Stimulated activated CD4-positive, alpha-beta T cell treated with anti-CD3 and anti-CD28 coated beads, Interleukin-1b, Interleukin-23, amount 100 ng/mL, for 24 hours (primary cell): ENCODE data around the gene SPPL2A.

Experiments
- DNase-seq, 4 experiments: peaks; one replicate each; pipeline ENCODE4 v3.0.0-alpha.2; 2020; ENCODE audit warnings: low read depth in 4 of 4, low spot score in 1 of 4

The SPPL2A gene

DNA sequence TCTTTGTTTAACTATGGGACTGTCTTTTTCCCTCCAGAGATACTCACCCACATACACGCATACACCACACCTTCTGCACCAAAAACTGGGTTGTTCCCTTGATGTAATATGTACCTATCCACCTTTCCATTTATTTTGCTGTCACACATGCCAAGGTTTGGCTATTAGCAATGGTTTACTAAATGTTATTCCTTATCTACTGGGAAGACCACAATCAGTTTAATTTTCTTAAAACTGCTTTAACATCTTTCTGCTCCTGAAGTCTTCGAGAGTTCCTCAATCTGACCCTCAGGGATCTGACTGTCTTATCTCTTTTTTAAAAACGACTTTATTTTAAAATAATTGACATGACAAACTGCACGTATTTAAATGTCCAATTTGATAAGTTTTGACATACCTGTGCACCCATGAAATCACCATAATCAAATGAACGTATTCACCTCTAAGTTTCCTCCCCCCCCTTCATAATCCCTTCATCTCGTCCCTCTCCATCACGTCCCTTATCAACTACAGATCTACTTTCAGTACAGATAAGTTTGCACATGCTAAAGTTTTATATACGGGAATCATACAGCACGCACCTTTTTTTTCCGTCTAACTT, 78.1 kb downstream of the SPPL2A start:
- DNase-seq = no peak

GRCh38 chr15:50686469-50687301, 78.8 kb downstream of the SPPL2A start, which contains the start of gene TRPM7:
Gene TRPM7, minus strand, starts transcription at chr15:50686797. Its CDS starts 264 bp downstream, at chr15:50686533.
- DNase-seq = peak; percentile 68 to 84 (median 76)

- peak; percentile 47 to 76 (median 60) for DNase-seq
Measured at GRCh38 chr15:50685976-50686468, 79.5 kb downstream of the SPPL2A start.

GRCh38 chr15:50685191-50685975, 80.1 kb downstream of the SPPL2A start:
- DNase-seq = no peak

DNA sequence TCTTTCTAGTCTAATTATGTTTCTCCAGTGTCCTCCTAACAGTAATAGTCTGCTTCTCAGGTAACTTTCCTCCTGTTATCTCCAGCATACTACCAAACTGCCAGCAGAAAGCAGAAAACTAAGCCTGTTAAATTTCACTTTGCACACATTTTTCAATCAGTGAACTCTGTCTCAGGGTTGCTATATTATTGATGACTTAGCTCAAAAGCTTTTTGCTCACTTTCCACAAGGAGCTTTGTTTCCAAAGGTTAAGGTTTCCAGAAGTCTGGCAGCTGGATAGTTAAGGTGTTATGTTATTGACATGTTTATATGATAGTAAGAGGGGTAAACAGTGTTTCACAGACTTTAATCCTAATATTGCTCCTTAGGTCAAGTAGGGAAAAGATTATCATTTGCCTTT, 84.0 kb downstream of the SPPL2A start:
- DNase-seq = no peak

GRCh38 chr15:50676799-50677483, 88.6 kb downstream of the SPPL2A start:
- no peak for DNase-seq

DNA sequence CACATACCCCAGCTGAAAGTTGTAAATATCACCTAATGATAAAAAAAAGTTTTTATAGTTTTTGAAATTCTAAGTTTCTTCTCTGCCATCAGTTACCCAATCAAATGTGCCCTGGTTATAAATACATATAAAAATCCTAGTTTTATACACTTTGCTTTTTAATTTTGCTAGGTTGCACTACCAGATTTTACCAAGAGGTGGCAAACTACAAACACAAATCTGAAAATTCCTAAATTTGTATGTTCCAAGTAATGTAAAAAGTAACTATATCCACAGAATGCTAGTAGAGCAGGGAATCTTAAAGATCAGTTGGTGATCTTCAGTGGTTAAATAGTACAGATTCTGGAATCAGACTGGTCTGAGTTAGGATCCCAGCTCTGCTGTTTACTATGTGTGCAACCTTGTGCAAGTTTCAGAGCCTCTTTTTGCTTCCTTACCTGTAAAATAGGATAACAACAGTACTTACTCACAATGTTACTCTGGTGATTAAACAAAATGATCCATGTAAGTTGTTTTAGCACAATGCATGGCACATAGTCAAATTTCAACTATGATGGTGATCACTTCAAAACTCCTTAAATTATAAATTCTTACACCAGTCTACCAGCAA, 89.9 kb downstream of the SPPL2A start:
- no peak for DNase-seq

DNA sequence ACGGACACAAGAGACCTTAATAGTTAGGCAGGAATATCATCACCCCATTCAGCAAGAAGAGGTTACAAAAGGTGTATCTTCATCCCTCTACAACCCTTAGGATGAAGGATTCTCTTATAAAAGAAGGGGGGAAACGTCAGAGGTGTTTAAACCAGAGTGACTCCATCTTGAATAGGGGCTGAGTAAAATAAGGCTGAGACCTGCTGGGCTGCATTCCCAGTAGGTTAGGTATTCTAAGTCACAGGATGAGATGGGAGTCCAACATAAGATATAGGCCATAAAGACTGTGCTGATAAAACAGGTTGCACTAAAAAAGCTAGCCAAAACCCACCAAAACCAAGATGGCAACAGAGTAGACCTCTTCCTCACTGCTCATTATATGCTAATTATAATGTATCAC, 95.4 kb downstream of the SPPL2A start:
- no peak for DNase-seq

DNA sequence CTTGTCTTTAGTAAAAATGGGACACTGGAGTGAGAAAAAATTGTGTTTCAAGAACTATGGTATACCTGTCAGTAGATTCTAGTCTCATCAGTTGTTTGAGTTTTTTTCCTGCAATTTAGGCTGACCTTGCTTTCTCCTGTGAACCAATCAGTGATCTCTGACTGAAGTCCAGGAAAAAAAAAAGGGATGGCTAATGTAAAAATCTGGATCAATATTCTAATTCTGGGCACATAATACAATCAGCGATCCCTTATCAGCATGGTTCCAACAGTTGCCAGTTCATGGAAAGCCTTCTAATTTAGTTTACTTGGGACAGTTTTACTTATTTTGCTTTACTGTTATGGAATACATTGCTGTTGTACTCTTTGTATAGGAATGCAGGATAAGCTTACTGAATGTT, 95.9 kb downstream of the SPPL2A start:
- DNase-seq = no peak

- no peak for DNase-seq
Measured at GRCh38 chr15:50665938-50666337, 99.6 kb downstream of the SPPL2A start.

GRCh38 chr15:50655555-50655954, 110.0 kb downstream of the SPPL2A start:
- DNase-seq = no peak

DNA sequence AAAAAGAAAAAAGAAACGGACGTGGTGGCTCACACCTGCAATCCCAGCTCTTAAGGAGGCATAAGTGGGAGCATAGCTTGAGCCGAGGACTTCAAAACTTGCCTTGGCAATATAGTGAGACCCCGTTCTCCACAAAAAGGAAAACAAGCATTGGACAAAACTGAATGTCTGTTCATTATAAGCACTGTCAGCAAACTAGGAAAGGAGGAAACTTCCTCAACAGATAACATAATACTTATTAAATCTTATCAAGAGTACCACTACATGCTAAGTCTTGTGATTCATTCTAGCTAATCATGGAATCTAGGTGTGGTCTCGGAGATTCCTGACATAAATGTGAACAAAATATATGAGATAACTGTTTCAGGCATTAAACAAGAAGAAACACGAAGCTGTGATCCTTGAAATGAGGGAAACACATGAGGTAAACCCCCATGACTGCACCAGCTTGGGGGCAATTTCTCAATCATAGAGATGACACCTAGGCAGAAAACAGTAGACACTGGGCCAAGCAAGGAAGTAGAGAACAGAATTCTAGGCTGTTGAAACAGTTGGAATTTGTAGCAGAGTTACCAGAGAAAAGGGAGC, 112.3 kb downstream of the SPPL2A start:
- DNase-seq = no peak

GRCh38 chr15:50652671-50653070, 112.8 kb downstream of the SPPL2A start:
- DNase-seq = no peak
